K562 (cell line): ENCODE data around the gene NEUROG1. TPM values are rescaled to one million over a fixed set of nuclear protein-coding genes. Genes with fewer than 3 reads are reported as not detected.

ENCODE experiments used
- ADNP ChIP-seq: fragments of 200-800 bp; sonication (Bioruptor generic); IDR thresholded peaks from 2 replicates; pipeline ENCODE4 v1.6.1; 2016; ENCODE audit warnings: missing genetic modification characterization, missing compliant biosample characterization
- ASH1L ChIP-seq: fragments of 450-650 bp; IDR thresholded peaks from 2 replicates; pipeline ENCODE4 v1.6.1; 2018; ENCODE audit warnings: borderline replicate concordance, mild to moderate bottlenecking, low read depth; ENCODE audit not compliant: partially characterized antibody
- CBFA2T3 ChIP-seq: fragments of 450-650 bp; IDR thresholded peaks from 2 replicates; pipeline ENCODE4 v1.6.1; 2017
- CC2D1A ChIP-seq: fragments of 450-650 bp; IDR thresholded peaks from 2 replicates; pipeline ENCODE4 v1.6.1; 2017; ENCODE audit warnings: mild to moderate bottlenecking
- CREB3 ChIP-seq: fragments of 450-650 bp; conservative IDR thresholded peaks from 2 replicates; pipeline ENCODE4 v1.6.1; 2016; ENCODE audit warnings: missing genetic modification characterization, low read depth, mild to moderate bottlenecking, missing compliant biosample characterization, moderate library complexity
- CREB3L1 ChIP-seq: fragments of 450-650 bp; IDR thresholded peaks from 2 replicates; pipeline ENCODE4 v1.6.1; 2014; ENCODE audit warnings: low read depth, mild to moderate bottlenecking, moderate library complexity, borderline replicate concordance
- ESRRB ChIP-seq: fragments of 250-450 bp; sonication (Bioruptor Pico); IDR thresholded peaks from 2 replicates; pipeline ENCODE4 v1.5.0; 2020; ENCODE audit warnings: mild to moderate bottlenecking, moderate library complexity, borderline replicate concordance
- FUS ChIP-seq: fragments of 200-400 bp; formaldehyde crosslinking; optimal IDR thresholded peaks from 2 replicates; pipeline ENCODE3; 2017; ENCODE audit warnings: low read depth, low read length
- GTF2F1 ChIP-seq: IDR thresholded peaks from 2 replicates; pipeline ENCODE4 v1.6.1; 2011; ENCODE audit warnings: low read depth, low read length, improper control_type of control experiment
- HNRNPUL1 ChIP-seq: fragments of 200-400 bp; formaldehyde crosslinking; IDR thresholded peaks from 2 replicates; pipeline ENCODE4 v1.6.1; 2017; ENCODE audit warnings: low read length
- KAT7 ChIP-seq: sonication (generic); formaldehyde crosslinking; IDR thresholded peaks from 2 replicates; pipeline ENCODE4 v1.8.0; 2022; ENCODE audit warnings: missing genetic modification reagents, mild to moderate bottlenecking, borderline replicate concordance
- MYNN ChIP-seq, 2 experiments: sonication (generic); formaldehyde crosslinking in 1 of 2; IDR thresholded peaks; 2 replicates each; pipeline versions ENCODE4 v1.5.0 to v1.6.1; 2016 to 2020; ENCODE audit warnings: antibody characterized with exemption in 1 of 2, missing genetic modification reagents in 1 of 2
- NCOR1 ChIP-seq: fragments of 450-650 bp; IDR thresholded peaks from 2 replicates; pipeline ENCODE4 v1.6.1; 2016; ENCODE audit warnings: mild to moderate bottlenecking, moderate library complexity
- NFE2 ChIP-seq: IDR thresholded peaks from 2 replicates; pipeline ENCODE4 v1.6.1; 2014; ENCODE audit warnings: antibody characterized with exemption, low read depth
- SMARCE1 ChIP-seq: fragments of 450-650 bp; IDR thresholded peaks from 2 replicates; pipeline ENCODE4 v1.7.1; 2016; ENCODE audit warnings: mild to moderate bottlenecking
- SRSF9 ChIP-seq: fragments of 200-400 bp; formaldehyde crosslinking; IDR thresholded peaks from 2 replicates; pipeline ENCODE4 v1.6.1; 2017; ENCODE audit warnings: low read depth, low read length, borderline replicate concordance
- STAG1 ChIP-seq: sonication (generic); formaldehyde crosslinking; IDR thresholded peaks from 2 replicates; pipeline ENCODE4 v1.5.0; 2020; ENCODE audit warnings: missing genetic modification reagents, borderline replicate concordance
- TAF1 ChIP-seq: IDR thresholded peaks from 2 replicates; pipeline ENCODE4 v1.6.1; 2011; ENCODE audit warnings: mild to moderate bottlenecking, low read length, moderate library complexity; ENCODE audit not compliant: insufficient read depth, control insufficient read depth, severe bottlenecking; ENCODE audit errors: extremely low read depth
- ZNF12 ChIP-seq: sonication (generic); formaldehyde crosslinking; IDR thresholded peaks from 2 replicates; pipeline ENCODE4 v1.4.0; 2020; ENCODE audit warnings: mild to moderate bottlenecking, missing genetic modification reagents
- ZNF175 ChIP-seq: fragments of 200-800 bp; sonication (Bioruptor generic); IDR thresholded peaks from 2 replicates; pipeline ENCODE4 v1.6.1; 2016; ENCODE audit warnings: low read depth, mild to moderate bottlenecking, missing genetic modification characterization, missing compliant biosample characterization
- ZNF316 ChIP-seq: fragments of 450-650 bp; IDR thresholded peaks from 2 replicates; pipeline ENCODE4 v1.6.1; 2016
- ZNF444 ChIP-seq: fragments of 250-450 bp; sonication (Bioruptor Pico); IDR thresholded peaks from 2 replicates; pipeline ENCODE4 v1.4.0; 2020; ENCODE audit warnings: mild to moderate bottlenecking, moderate library complexity
- ZNF75A ChIP-seq: fragments of 450-650 bp; formaldehyde crosslinking; IDR thresholded peaks from 2 replicates; pipeline ENCODE4 v1.4.0; 2020; ENCODE audit warnings: mild to moderate bottlenecking
- polyA plus RNA-seq, 8 experiments: library from polyadenylated mRNA; depleted of rRNA in 4 of 8; stranded (reverse) in 5 of 8; unstranded in 3 of 8; fragments of >200 nt; fragmentation: Nextera tagmentation in 2 of 8; fragmentation: Illumina TruSeq in 1 of 8; extraction: Ambion mirVana in 2 of 8; extraction: Trizol in 1 of 8; gene quantifications; 2 replicates each; pipeline versions ENCODE4 v1.2.1 to v1.2.3, GENCODE V29; 2011 to 2014; ENCODE audit warnings: inconsistent platforms in 1 of 8, missing spikeins in 1 of 8
- total RNA-seq, 7 experiments: library from RNA; depleted of rRNA in 6 of 7; stranded (reverse); fragments of >200 nt in 6 of 7; fragmentation: Illumina TruSeq in 2 of 7; extraction: Trizol in 2 of 7; gene quantifications; 2 replicates each; pipeline versions ENCODE4 v1.2.1 to v1.2.3, GENCODE V29; 2011 to 2021; ENCODE audit warnings: low replicate concordance in 1 of 7
- TF ChIP-seq, protein P1 (sequence below): fragments of 450-650 bp; formaldehyde crosslinking; IDR thresholded peaks from 2 replicates; pipeline ENCODE4 v1.4.0; 2020; ENCODE audit warnings: mild to moderate bottlenecking, moderate library complexity
- TF ChIP-seq, protein P2 (sequence below): fragments of 250-450 bp; sonication (Bioruptor Pico); IDR thresholded peaks from 2 replicates; pipeline ENCODE4 v1.5.0; 2022; ENCODE audit warnings: mild to moderate bottlenecking

Gene NEUROG1
- total and polyA plus RNA-seq, 9 of the 15 experiments (the other 6 are each of a cell fraction or from before 2014, with no cell fraction given), result not detected

DNA sequence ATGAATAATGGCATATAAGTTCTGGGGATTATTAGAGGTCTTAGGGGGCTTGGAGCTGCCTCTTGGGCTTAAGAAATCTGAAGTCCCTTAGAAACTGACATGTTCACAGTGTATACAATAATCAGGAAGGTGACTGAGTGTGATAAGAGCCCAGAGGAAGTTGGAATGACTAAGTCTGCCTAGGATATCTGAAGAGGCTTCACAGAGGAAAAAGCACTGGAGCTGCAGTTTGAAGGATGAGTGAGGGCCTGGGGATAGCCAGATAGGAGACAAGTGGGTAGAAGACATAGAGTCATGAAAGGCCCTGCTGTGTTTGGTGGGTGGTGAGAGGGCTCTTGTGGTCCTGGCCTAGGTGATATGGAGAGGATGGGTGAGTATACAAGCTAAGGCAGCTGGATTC, 8.8 kb downstream of the NEUROG1 start (continued):
- no peak for TF ChIP-seq ZNF12 (CRISPR knock-in tag)
- no peak for TF ChIP-seq HNRNPUL1
- TF ChIP-seq, protein P1, sequence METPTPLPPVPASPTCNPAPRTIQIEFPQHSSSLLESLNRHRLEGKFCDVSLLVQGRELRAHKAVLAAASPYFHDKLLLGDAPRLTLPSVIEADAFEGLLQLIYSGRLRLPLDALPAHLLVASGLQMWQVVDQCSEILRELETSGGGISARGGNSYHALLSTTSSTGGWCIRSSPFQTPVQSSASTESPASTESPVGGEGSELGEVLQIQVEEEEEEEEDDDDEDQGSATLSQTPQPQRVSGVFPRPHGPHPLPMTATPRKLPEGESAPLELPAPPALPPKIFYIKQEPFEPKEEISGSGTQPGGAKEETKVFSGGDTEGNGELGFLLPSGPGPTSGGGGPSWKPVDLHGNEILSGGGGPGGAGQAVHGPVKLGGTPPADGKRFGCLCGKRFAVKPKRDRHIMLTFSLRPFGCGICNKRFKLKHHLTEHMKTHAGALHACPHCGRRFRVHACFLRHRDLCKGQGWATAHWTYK (CRISPR knock-in tag), result no peak
- TF ChIP-seq, protein P2, sequence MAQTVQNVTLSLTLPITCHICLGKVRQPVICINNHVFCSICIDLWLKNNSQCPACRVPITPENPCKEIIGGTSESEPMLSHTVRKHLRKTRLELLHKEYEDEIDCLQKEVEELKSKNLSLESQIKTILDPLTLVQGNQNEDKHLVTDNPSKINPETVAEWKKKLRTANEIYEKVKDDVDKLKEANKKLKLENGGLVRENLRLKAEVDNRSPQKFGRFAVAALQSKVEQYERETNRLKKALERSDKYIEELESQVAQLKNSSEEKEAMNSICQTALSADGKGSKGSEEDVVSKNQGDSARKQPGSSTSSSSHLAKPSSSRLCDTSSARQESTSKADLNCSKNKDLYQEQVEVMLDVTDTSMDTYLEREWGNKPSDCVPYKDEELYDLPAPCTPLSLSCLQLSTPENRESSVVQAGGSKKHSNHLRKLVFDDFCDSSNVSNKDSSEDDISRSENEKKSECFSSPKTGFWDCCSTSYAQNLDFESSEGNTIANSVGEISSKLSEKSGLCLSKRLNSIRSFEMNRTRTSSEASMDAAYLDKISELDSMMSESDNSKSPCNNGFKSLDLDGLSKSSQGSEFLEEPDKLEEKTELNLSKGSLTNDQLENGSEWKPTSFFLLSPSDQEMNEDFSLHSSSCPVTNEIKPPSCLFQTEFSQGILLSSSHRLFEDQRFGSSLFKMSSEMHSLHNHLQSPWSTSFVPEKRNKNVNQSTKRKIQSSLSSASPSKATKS (CRISPR knock-in tag), result no peak
- no peak for TF ChIP-seq ADNP
- TF ChIP-seq NFE2, result no peak
- TF ChIP-seq CREB3L1, result no peak
- TF ChIP-seq SMARCE1, result peak; percentile 28; the same call in 1 of the 2 replicates
- TF ChIP-seq KAT7 (CRISPR knock-in tag), result no peak
- TF ChIP-seq MYNN (IDR thresholded peaks at IDR 0.05), result no peak
- no peak for TF ChIP-seq MYNN (CRISPR knock-in tag; IDR thresholded peaks at IDR 0.05)
- no peak for TF ChIP-seq CC2D1A
- TF ChIP-seq NCOR1, result peak; percentile 65
- no peak for TF ChIP-seq ZNF175 (CRISPR knock-in tag)
- no peak for TF ChIP-seq SRSF9
- TF ChIP-seq ZNF316, result no peak
- no peak for TF ChIP-seq FUS
- no peak for TF ChIP-seq STAG1 (CRISPR knock-in tag)
- peak; percentile 89 for TF ChIP-seq CBFA2T3
- no peak for TF ChIP-seq GTF2F1
- TF ChIP-seq ASH1L, result no peak
- TF ChIP-seq ZNF444 (CRISPR knock-in tag), result no peak
- no peak for TF ChIP-seq ZNF75A (CRISPR knock-in tag)
- no peak for TF ChIP-seq ESRRB (CRISPR knock-in tag)
- TF ChIP-seq TAF1, result no peak
- TF ChIP-seq CREB3, result no peak
